GM23338 (cell line): ENCODE results near the gene AQP10. TPM values are rescaled to one million over a fixed set of nuclear protein-coding genes. Genes with fewer than 3 reads are reported as not detected.

Source experiments
- ATAC-seq: fragments of 200-7000 bp; cut with Tn5 transposase; 3 replicates; pipeline ENCODE4 v1.9.1; 2020
- DNase-seq: peaks from one replicate; pipeline ENCODE4 v3.0.0-alpha.2; 2015; ENCODE audit warnings: low spot score
- H2AFZ ChIP-seq: fragments of 200-600 bp; sonication (generic); 2 replicates; pipeline ENCODE4 v1.8.0; 2016; ENCODE audit warnings: antibody characterized with exemption, mild to moderate bottlenecking, moderate library complexity
- H3F3A ChIP-seq: fragments of 200-600 bp; sonication (generic); replicated peaks from 2 replicates; pipeline ENCODE4 v1.8.0; 2017; ENCODE audit warnings: antibody characterized with exemption, mixed run types, low read depth
- H3K27ac ChIP-seq: fragments of 200-600 bp; sonication (generic); 2 replicates; pipeline ENCODE4 v1.6.1; 2016; ENCODE audit warnings: low read depth
- H3K27me3 ChIP-seq: fragments of 200-600 bp; sonication (generic); 2 replicates; pipeline ENCODE4 v1.8.0; 2016; ENCODE audit warnings: mild to moderate bottlenecking, mixed run types, moderate library complexity; ENCODE audit not compliant: insufficient read depth
- H3K36me3 ChIP-seq: fragments of 200-600 bp; sonication (generic); 2 replicates; pipeline ENCODE4 v1.8.0; 2016; ENCODE audit warnings: mild to moderate bottlenecking; ENCODE audit not compliant: insufficient read depth
- H3K4me1 ChIP-seq: fragments of 200-600 bp; sonication (generic); 2 replicates; pipeline ENCODE4 v1.8.0; 2016; ENCODE audit warnings: mild to moderate bottlenecking, moderate library complexity; ENCODE audit not compliant: insufficient read depth
- H3K4me2 ChIP-seq: fragments of 200-600 bp; sonication (generic); 2 replicates; pipeline ENCODE4 v1.7.1; 2017; ENCODE audit warnings: mixed run types
- H3K4me3 ChIP-seq: fragments of 200-600 bp; sonication (generic); 2 replicates; pipeline ENCODE4 v1.6.1; 2016; ENCODE audit warnings: mixed run types
- H3K79me2 ChIP-seq: fragments of 200-600 bp; sonication (generic); replicated peaks from 2 replicates; pipeline ENCODE4 v1.8.0; 2017; ENCODE audit warnings: mild to moderate bottlenecking; ENCODE audit not compliant: insufficient read depth
- H3K9me2 ChIP-seq: fragments of 200-600 bp; sonication (generic); 2 replicates; pipeline ENCODE4 v1.8.0; 2017; ENCODE audit not compliant: insufficient read depth
- H4K20me1 ChIP-seq: fragments of 200-600 bp; sonication (generic); replicated peaks from 2 replicates; pipeline ENCODE4 v1.8.0; 2017; ENCODE audit warnings: mild to moderate bottlenecking; ENCODE audit not compliant: insufficient read depth
- H3K27ac Mint-ChIP-seq: 2 replicates; pipeline ENCODE4 v1.8.0; 2020; ENCODE audit warnings: inconsistent platforms, mild to moderate bottlenecking, moderate library complexity, mixed read lengths
- H3K27me3 Mint-ChIP-seq: 3 replicates; pipeline ENCODE4 v1.8.0; 2022; ENCODE audit warnings: low read depth, mild to moderate bottlenecking, moderate library complexity, mixed read lengths, inconsistent platforms; ENCODE audit not compliant: insufficient read depth, poor library complexity
- H3K36me3 Mint-ChIP-seq: 3 replicates; pipeline ENCODE4 v1.8.0; 2021; ENCODE audit warnings: low read depth, mild to moderate bottlenecking, inconsistent platforms, moderate library complexity, mixed read lengths
- H3K4me1 Mint-ChIP-seq: 3 replicates; pipeline ENCODE4 v1.8.0; 2020; ENCODE audit warnings: mild to moderate bottlenecking, inconsistent platforms, mixed read lengths
- H3K4me3 Mint-ChIP-seq: 3 replicates; pipeline ENCODE4 v1.8.0; 2021; ENCODE audit warnings: moderate library complexity, mild to moderate bottlenecking, inconsistent platforms, mixed read lengths
- H3K9me3 Mint-ChIP-seq: 3 replicates; pipeline ENCODE4 v1.8.0; 2020; ENCODE audit warnings: moderate library complexity, mild to moderate bottlenecking, inconsistent platforms, mixed read lengths
- POLR2AphosphoS5 ChIP-seq: IDR thresholded peaks from 2 replicates; pipeline ENCODE4 v1.6.1; 2016; ENCODE audit warnings: antibody characterized with exemption, low read depth
- ZNF114 ChIP-seq: fragments of 250-450 bp; sonication (Bioruptor Pico); IDR thresholded peaks from 2 replicates; pipeline ENCODE4 v1.5.0; 2020; ENCODE audit warnings: mild to moderate bottlenecking, moderate library complexity
- polyA plus RNA-seq: library from polyadenylated mRNA; unstranded; fragments of >200 nt; fragmentation: Nextera tagmentation; extraction: Ambion mirVana; gene quantifications from 2 replicates; pipeline ENCODE4 v1.2.1, GENCODE V29; 2016
- total RNA-seq: library from RNA; depleted of rRNA; stranded (reverse); fragments of >200 nt; shearing (Covaris generic); gene quantifications from 2 replicates; pipeline ENCODE4 v1.2.3, GENCODE V29; 2014
- TF ChIP-seq, protein P1 (sequence below), 2 experiments: fragments of 200-600 bp in 1 of 2; sonication (generic) in 1 of 2; conservative IDR thresholded peaks; 2 replicates each; pipeline versions ENCODE4 v1.5.1 to v1.6.1; 2016 to 2017; ENCODE audit warnings: antibody characterized with exemption in 2 of 2, low read depth in 2 of 2, mild to moderate bottlenecking in 2 of 2, moderate library complexity in 1 of 2
- TF ChIP-seq, protein P2 (sequence below): fragments of 250-450 bp; sonication (Bioruptor Pico); IDR thresholded peaks from 2 replicates; pipeline ENCODE4 v1.5.0; 2020; ENCODE audit warnings: mild to moderate bottlenecking, moderate library complexity
- TF ChIP-seq, protein P3 (sequence below): IDR thresholded peaks from 2 replicates; pipeline ENCODE4 v1.6.1; 2016; ENCODE audit warnings: antibody characterized with exemption

Gene AQP10
- total and polyA plus RNA-seq, 2 experiments from 2014 or later, result not detected

DNA sequence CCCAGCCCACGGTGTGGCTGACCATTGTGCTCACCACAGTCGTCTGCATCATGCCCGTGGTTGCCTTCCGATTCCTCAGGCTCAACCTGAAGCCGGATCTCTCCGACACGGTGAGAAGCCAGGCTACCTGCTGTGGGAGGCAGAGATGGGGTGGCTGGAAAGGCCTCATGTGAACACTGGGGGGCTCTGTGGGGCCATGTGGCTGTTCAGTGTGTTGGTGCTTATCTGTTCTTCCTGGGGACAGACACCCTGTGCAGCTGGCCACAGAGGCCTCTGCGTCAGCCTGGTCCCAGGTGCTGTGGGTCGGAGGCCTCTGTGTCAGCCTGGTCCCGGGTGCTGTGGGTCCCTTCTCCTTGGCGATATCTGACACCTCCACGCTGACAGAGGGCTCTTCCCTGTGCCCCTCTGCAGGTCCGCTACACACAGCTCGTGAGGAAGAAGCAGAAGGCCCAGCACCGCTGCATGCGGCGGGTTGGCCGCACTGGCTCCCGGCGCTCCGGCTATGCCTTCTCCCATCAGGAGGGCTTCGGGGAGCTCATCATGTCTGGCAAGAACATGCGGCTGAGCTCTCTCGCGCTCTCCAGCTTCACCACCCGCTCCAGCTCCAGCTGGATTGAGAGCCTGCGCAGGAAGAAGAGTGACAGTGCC is 27.7 kb downstream of the AQP10 start:
- DNase-seq (no peak), ATAC-seq (no peak)
- H3K36me3 Mint-ChIP-seq, result peaks cover 55% of the 10 kb centered on the region
- Histone ChIP-seq H3K36me3 (peaks cover 34% of the 10 kb centered on the region), H3K79me2 (no peaks in the 10 kb centered on the region), H3K9me2 (no peaks in the 10 kb centered on the region), H2AFZ (no peak overlapping the region), H4K20me1 (peaks cover 7% of the 10 kb centered on the region), H3K4me2 (no peak overlapping the region), H3K4me1 (peaks cover 5% of the 10 kb centered on the region; the same call in 1 of the 2 replicates), H3F3A (no peaks in the 10 kb centered on the region; the same call in 1 of the 2 replicates), H3K27ac (no peak overlapping the region), H3K27me3 (no peaks in the 10 kb centered on the region), H3K4me3 (no peak overlapping the region)
- peaks cover 9% of the 10 kb centered on the region for H3K27me3 Mint-ChIP-seq
- no peaks in the 10 kb centered on the region for H3K9me3 Mint-ChIP-seq
- no peak overlapping the region for H3K4me3 Mint-ChIP-seq
- H3K27ac Mint-ChIP-seq, result no peak overlapping the region
- H3K4me1 Mint-ChIP-seq, result peaks cover 14% of the 10 kb centered on the region
- TF ChIP-seq, protein P1, sequence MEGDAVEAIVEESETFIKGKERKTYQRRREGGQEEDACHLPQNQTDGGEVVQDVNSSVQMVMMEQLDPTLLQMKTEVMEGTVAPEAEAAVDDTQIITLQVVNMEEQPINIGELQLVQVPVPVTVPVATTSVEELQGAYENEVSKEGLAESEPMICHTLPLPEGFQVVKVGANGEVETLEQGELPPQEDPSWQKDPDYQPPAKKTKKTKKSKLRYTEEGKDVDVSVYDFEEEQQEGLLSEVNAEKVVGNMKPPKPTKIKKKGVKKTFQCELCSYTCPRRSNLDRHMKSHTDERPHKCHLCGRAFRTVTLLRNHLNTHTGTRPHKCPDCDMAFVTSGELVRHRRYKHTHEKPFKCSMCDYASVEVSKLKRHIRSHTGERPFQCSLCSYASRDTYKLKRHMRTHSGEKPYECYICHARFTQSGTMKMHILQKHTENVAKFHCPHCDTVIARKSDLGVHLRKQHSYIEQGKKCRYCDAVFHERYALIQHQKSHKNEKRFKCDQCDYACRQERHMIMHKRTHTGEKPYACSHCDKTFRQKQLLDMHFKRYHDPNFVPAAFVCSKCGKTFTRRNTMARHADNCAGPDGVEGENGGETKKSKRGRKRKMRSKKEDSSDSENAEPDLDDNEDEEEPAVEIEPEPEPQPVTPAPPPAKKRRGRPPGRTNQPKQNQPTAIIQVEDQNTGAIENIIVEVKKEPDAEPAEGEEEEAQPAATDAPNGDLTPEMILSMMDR (conservative IDR thresholded peaks at IDR 0.05; ENCODE audit: low read depth in 2 of 2), result peak in 1 of 2 experiments; percentile 36; a peak in 1 of 4 replicates
- TF ChIP-seq, protein P2, sequence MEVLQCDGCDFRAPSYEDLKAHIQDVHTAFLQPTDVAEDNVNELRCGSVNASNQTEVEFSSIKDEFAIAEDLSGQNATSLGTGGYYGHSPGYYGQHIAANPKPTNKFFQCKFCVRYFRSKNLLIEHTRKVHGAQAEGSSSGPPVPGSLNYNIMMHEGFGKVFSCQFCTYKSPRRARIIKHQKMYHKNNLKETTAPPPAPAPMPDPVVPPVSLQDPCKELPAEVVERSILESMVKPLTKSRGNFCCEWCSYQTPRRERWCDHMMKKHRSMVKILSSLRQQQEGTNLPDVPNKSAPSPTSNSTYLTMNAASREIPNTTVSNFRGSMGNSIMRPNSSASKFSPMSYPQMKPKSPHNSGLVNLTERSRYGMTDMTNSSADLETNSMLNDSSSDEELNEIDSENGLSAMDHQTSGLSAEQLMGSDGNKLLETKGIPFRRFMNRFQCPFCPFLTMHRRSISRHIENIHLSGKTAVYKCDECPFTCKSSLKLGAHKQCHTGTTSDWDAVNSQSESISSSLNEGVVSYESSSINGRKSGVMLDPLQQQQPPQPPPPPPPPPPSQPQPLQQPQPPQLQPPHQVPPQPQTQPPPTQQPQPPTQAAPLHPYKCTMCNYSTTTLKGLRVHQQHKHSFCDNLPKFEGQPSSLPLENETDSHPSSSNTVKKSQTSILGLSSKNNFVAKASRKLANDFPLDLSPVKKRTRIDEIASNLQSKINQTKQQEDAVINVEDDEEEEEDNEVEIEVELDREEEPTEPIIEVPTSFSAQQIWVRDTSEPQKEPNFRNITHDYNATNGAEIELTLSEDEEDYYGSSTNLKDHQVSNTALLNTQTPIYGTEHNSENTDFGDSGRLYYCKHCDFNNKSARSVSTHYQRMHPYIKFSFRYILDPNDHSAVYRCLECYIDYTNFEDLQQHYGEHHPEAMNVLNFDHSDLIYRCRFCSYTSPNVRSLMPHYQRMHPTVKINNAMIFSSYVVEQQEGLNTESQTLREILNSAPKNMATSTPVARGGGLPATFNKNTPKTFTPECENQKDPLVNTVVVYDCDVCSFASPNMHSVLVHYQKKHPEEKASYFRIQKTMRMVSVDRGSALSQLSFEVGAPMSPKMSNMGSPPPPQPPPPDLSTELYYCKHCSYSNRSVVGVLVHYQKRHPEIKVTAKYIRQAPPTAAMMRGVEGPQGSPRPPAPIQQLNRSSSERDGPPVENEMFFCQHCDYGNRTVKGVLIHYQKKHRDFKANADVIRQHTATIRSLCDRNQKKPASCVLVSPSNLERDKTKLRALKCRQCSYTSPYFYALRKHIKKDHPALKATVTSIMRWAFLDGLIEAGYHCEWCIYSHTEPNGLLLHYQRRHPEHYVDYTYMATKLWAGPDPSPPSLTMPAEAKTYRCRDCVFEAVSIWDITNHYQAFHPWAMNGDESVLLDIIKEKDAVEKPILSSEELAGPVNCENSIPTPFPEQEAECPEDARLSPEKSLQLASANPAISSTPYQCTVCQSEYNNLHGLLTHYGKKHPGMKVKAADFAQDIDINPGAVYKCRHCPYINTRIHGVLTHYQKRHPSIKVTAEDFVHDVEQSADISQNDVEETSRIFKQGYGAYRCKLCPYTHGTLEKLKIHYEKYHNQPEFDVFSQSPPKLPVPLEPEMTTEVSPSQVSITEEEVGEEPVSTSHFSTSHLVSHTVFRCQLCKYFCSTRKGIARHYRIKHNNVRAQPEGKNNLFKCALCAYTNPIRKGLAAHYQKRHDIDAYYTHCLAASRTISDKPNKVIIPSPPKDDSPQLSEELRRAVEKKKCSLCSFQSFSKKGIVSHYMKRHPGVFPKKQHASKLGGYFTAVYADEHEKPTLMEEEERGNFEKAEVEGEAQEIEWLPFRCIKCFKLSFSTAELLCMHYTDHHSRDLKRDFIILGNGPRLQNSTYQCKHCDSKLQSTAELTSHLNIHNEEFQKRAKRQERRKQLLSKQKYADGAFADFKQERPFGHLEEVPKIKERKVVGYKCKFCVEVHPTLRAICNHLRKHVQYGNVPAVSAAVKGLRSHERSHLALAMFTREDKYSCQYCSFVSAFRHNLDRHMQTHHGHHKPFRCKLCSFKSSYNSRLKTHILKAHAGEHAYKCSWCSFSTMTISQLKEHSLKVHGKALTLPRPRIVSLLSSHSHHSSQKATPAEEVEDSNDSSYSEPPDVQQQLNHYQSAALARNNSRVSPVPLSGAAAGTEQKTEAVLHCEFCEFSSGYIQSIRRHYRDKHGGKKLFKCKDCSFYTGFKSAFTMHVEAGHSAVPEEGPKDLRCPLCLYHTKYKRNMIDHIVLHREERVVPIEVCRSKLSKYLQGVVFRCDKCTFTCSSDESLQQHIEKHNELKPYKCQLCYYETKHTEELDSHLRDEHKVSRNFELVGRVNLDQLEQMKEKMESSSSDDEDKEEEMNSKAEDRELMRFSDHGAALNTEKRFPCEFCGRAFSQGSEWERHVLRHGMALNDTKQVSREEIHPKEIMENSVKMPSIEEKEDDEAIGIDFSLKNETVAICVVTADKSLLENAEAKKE (CRISPR knock-in tag), result no peak
- TF ChIP-seq POLR2AphosphoS5 (no peak), ZNF114 (CRISPR knock-in tag) (no peak)
- TF ChIP-seq, protein P3, sequence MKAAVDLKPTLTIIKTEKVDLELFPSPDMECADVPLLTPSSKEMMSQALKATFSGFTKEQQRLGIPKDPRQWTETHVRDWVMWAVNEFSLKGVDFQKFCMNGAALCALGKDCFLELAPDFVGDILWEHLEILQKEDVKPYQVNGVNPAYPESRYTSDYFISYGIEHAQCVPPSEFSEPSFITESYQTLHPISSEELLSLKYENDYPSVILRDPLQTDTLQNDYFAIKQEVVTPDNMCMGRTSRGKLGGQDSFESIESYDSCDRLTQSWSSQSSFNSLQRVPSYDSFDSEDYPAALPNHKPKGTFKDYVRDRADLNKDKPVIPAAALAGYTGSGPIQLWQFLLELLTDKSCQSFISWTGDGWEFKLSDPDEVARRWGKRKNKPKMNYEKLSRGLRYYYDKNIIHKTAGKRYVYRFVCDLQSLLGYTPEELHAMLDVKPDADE, result no peak
